CD4-positive, alpha-beta T cell (primary cell): Measurements from ENCODE around the gene KIF25. TPM values are rescaled to one million over a fixed set of nuclear protein-coding genes. Genes with fewer than 3 reads are reported as not detected.

Experiments used
- ATAC-seq: fragments of 200-7000 bp; cut with Tn5 transposase; one replicate; pipeline ENCODE4 v1.10.0; 2022; ENCODE audit warnings: mild to moderate bottlenecking; ENCODE audit not compliant: poor library complexity
- CTCF ChIA-PET: fragments of 350-600 bp; sonication (Branson Sonifier 250); formaldehyde crosslinking; loops from one replicate; lab custom pipeline; 2021; ENCODE audit warnings: antibody characterized with exemption, inconsistent platforms; lab: Charles Lee
- POLR2A ChIA-PET: fragments of 350-600 bp; sonication (Branson Sonifier 250); formaldehyde crosslinking; loops from one replicate; lab custom pipeline; 2021; ENCODE audit warnings: antibody characterized with exemption, inconsistent platforms; lab: Charles Lee
- DNase-seq, 14 experiments: peaks; one replicate each; pipeline ENCODE4 v3.0.0-alpha.2; 2013 to 2020; ENCODE audit warnings: mixed read lengths in 2 of 14
- H3K27ac ChIP-seq, 2 donors: one replicate each; pipeline versions ENCODE4 v1.5.1 to v1.7.0; 2013; ENCODE audit warnings: low read length in 2 of 2, low read depth in 1 of 2, mild to moderate bottlenecking in 1 of 2
- H3K27me3 ChIP-seq, 2 experiments: 1 replicate in 1 of 2; 2 replicates in 1 of 2; pipeline versions ENCODE4 v1.6.1 to v1.7.0; 2013; ENCODE audit warnings: low read length in 2 of 2, control low read depth in 1 of 2, mild to moderate bottlenecking in 1 of 2, moderate library complexity in 1 of 2; ENCODE audit not compliant: insufficient read depth in 2 of 2, control insufficient read depth in 1 of 2
- H3K36me3 ChIP-seq: one replicate; pipeline ENCODE4 v1.6.1; 2013; ENCODE audit warnings: low read length, control low read depth; ENCODE audit not compliant: insufficient read depth
- H3K4me1 ChIP-seq: one replicate; pipeline ENCODE4 v1.6.1; 2013; ENCODE audit warnings: low read length, control low read depth; ENCODE audit not compliant: insufficient read depth
- H3K4me3 ChIP-seq: one replicate; pipeline ENCODE4 v1.5.1; 2013; ENCODE audit warnings: mild to moderate bottlenecking, low read length, moderate library complexity
- H3K9me3 ChIP-seq, 2 experiments: 1 replicate in 1 of 2; 2 replicates in 1 of 2; pipeline versions ENCODE4 v1.6.1 to v1.7.0; 2013; ENCODE audit warnings: low read length in 2 of 2, mild to moderate bottlenecking in 2 of 2, control low read depth in 1 of 2, moderate library complexity in 1 of 2; ENCODE audit not compliant: control insufficient read depth in 1 of 2, insufficient read depth in 1 of 2
- H3K27ac Mint-ChIP-seq: one replicate; pipeline ENCODE4 v1.8.0; 2020; ENCODE audit warnings: mixed read lengths
- H3K27me3 Mint-ChIP-seq: one replicate; pipeline ENCODE4 v1.8.0; 2021; ENCODE audit warnings: mixed read lengths
- H3K36me3 Mint-ChIP-seq: one replicate; pipeline ENCODE4 v1.8.0; 2021; ENCODE audit warnings: low read depth, mixed read lengths
- H3K4me1 Mint-ChIP-seq: one replicate; pipeline ENCODE4 v1.8.0; 2021; ENCODE audit warnings: low read depth, mixed read lengths
- H3K4me3 Mint-ChIP-seq: one replicate; pipeline ENCODE4 v1.8.0; 2020; ENCODE audit warnings: mild to moderate bottlenecking, mixed read lengths
- H3K9me3 Mint-ChIP-seq: one replicate; pipeline ENCODE4 v1.8.0; 2020; ENCODE audit warnings: mixed read lengths
- intact Hi-C, 2 experiments: fragments of 100-400 bp; cut with DNase I in 1 of 2; cut with micrococcal nuclease in 1 of 2; formaldehyde crosslinking; loops; one replicate each; pipeline versions ENCODE4 v1.15.1 to v1.9.0; 2023 to 2025; cut with DNase I, micrococcal nuclease
- total RNA-seq, 174 experiments: library from RNA in 2 of 174; stranded (reverse) in 2 of 174; gene quantifications; one replicate each; pipeline ENCODE4 v1.2.3 and lab custom pipeline; 2021 to 2026
- TF ChIP-seq, protein P1 (sequence below): fragments of 200-600 bp; IDR thresholded peaks from one replicate; pipeline ENCODE4 v1.8.0; 2022; ENCODE audit warnings: antibody characterized with exemption, mild to moderate bottlenecking

KIF25 gene
- total RNA-seq, 2 experiments from 2014 or later = not detected

GRCh38 chr6:167972193-167972592, 25.3 kb upstream of the KIF25 start:
- Histone ChIP-seq H3K36me3 (peaks cover 2% of the 10 kb centered on the region), H3K27ac (no peak overlapping the region), H3K9me3 (peaks cover 0 to 5% of the 10 kb centered on the region in 2 experiments), H3K4me3 (no peak overlapping the region), H3K27me3 (no peaks in the 10 kb centered on the region), H3K4me1 (no peaks in the 10 kb centered on the region)
- no peak for DNase-seq
- no peak overlapping the region for H3K4me3 Mint-ChIP-seq
- TF ChIP-seq, protein P1, sequence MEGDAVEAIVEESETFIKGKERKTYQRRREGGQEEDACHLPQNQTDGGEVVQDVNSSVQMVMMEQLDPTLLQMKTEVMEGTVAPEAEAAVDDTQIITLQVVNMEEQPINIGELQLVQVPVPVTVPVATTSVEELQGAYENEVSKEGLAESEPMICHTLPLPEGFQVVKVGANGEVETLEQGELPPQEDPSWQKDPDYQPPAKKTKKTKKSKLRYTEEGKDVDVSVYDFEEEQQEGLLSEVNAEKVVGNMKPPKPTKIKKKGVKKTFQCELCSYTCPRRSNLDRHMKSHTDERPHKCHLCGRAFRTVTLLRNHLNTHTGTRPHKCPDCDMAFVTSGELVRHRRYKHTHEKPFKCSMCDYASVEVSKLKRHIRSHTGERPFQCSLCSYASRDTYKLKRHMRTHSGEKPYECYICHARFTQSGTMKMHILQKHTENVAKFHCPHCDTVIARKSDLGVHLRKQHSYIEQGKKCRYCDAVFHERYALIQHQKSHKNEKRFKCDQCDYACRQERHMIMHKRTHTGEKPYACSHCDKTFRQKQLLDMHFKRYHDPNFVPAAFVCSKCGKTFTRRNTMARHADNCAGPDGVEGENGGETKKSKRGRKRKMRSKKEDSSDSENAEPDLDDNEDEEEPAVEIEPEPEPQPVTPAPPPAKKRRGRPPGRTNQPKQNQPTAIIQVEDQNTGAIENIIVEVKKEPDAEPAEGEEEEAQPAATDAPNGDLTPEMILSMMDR = no peak
- no peaks in the 10 kb centered on the region for H3K4me1 Mint-ChIP-seq
- no peaks in the 10 kb centered on the region for H3K9me3 Mint-ChIP-seq
- intact Hi-C loops = no loop called here
- POLR2A ChIA-PET = no interaction called here
- no peak overlapping the region for H3K27ac Mint-ChIP-seq
- H3K27me3 Mint-ChIP-seq = peaks cover 13% of the 10 kb centered on the region
- CTCF ChIA-PET = no interaction called here
- H3K36me3 Mint-ChIP-seq = no peaks in the 10 kb centered on the region
- ATAC-seq = no peak

DNA sequence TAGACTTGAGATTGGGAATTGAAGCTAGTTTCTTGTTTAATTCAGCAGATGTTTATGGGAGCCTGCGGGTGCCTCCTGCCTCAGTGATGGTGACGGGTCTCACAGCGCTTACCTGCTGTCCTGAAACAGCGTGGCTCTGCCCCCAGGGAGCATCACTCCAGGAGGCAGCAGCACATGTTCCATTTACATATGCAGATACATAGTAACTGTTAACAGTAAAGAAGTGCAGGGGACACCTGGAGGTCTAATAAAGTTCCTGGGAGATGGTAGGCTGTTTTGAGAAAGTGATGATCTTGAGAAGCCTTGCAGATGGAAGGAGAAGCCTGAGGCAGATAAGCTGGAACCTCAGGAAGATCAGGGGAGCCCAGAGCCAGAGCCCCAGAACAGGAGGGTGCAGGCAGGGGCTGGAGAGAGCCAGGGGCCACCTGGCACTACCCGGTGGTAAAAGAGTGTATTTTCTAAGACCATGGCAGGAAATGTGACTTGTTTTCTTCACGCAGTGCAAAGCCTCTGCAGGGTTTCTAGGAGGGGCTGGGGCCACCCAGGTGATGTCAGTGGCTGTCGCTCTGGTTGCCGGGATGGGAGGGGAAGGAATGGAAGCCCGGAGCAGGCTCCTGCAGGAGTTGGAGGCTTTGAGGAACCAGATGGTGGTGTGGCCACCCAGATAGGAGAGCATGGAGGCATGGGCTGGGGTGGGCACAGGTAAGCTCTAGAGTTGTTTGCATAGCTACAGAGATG, 24.2 kb upstream of the KIF25 start:
- Histone ChIP-seq H3K36me3 (no peaks in the 10 kb centered on the region), H3K27ac (no peak overlapping the region), H3K4me1 (no peaks in the 10 kb centered on the region), H3K27me3 (no peaks in the 10 kb centered on the region), H3K4me3 (no peak overlapping the region), H3K9me3 (peaks cover 0 to 7% of the 10 kb centered on the region in 2 experiments)
- ATAC-seq (no peak), DNase-seq (no peak)
- POLR2A ChIA-PET = no interaction called here
- no peaks in the 10 kb centered on the region for H3K9me3 Mint-ChIP-seq
- CTCF ChIA-PET = no interaction called here
- H3K27me3 Mint-ChIP-seq = peaks cover 13% of the 10 kb centered on the region
- TF ChIP-seq, protein P1 = no peak
- no peak overlapping the region for H3K27ac Mint-ChIP-seq
- no peak overlapping the region for H3K4me3 Mint-ChIP-seq
- H3K36me3 Mint-ChIP-seq = no peaks in the 10 kb centered on the region
- no peaks in the 10 kb centered on the region for H3K4me1 Mint-ChIP-seq
- intact Hi-C loops = no loop called here

GRCh38 chr6:167974640-167975344, 22.7 kb upstream of the KIF25 start:
- ChIA-PET POLR2A (no interaction called here), CTCF (no interaction called here)
- Histone ChIP-seq H3K4me3 (no peak overlapping the region), H3K36me3 (no peaks in the 10 kb centered on the region), H3K9me3 (peaks cover 0 to 8% of the 10 kb centered on the region in 2 experiments), H3K27ac (no peak overlapping the region), H3K27me3 (no peaks in the 10 kb centered on the region), H3K4me1 (no peaks in the 10 kb centered on the region)
- TF ChIP-seq, protein P1 = no peak
- intact Hi-C loops = no loop called here
- H3K9me3 Mint-ChIP-seq = no peaks in the 10 kb centered on the region
- H3K36me3 Mint-ChIP-seq = no peaks in the 10 kb centered on the region
- H3K27me3 Mint-ChIP-seq = peaks cover 13% of the 10 kb centered on the region
- ATAC-seq (no peak), DNase-seq (no peak)
- H3K4me1 Mint-ChIP-seq = no peaks in the 10 kb centered on the region
- H3K4me3 Mint-ChIP-seq = no peak overlapping the region
- no peak overlapping the region for H3K27ac Mint-ChIP-seq
